Measurements from ENCODE around the gene PAIP2.

Gene PAIP2

GRCh38 chr5:139371482-139372435 lies 30.1 kb downstream of the PAIP2 start:
- TF ChIP-seq CTCF (conservative IDR thresholded peaks at IDR 0.05; ENCODE audit: low read depth, low read length) = no peak
- H3K27me3 ChIP-seq (ENCODE audit: insufficient read depth, low read depth) = no peaks in the 10 kb centered on the region
- H3K79me2 ChIP-seq (ENCODE audit: insufficient read depth, low read depth) = no peaks in the 10 kb centered on the region
- no peak overlapping the region for H3K27ac ChIP-seq
- H3K36me3 ChIP-seq (ENCODE audit: insufficient read depth) = 0 out of 2 replicates have a peak, but pooled peaks cover 3% of the 10 kb centered on the region
- no peak overlapping the region for H2AFZ ChIP-seq (ENCODE audit: low read depth)
- no peak overlapping the region for H3K4me2 ChIP-seq
- H3K4me3 ChIP-seq (IDR thresholded peaks at IDR 0.05; ENCODE audit: insufficient read depth, low read depth, low read length) = no peak overlapping the region
- H3K4me1 ChIP-seq (ENCODE audit: low read depth, poor library complexity, severe bottlenecking) = peaks cover 3% of the 10 kb centered on the region
- no peaks in the 10 kb centered on the region for H4K20me1 ChIP-seq (ENCODE audit: insufficient read depth)
- H3K9ac ChIP-seq = no peak overlapping the region

GRCh38 chr5:139374909-139375308 lies 33.3 kb downstream of the PAIP2 start:
- Histone ChIP-seq H3K79me2 (ENCODE audit: insufficient read depth, low read depth) (no peaks in the 10 kb centered on the region), H4K20me1 (ENCODE audit: insufficient read depth) (no peaks in the 10 kb centered on the region), H3K36me3 (ENCODE audit: insufficient read depth) (no peaks in the 10 kb centered on the region), H3K9ac (no peak overlapping the region), H3K27me3 (ENCODE audit: insufficient read depth, low read depth) (no peaks in the 10 kb centered on the region), H3K4me2 (no peak overlapping the region), H2AFZ (ENCODE audit: low read depth) (no peak overlapping the region), H3K4me1 (ENCODE audit: low read depth, poor library complexity, severe bottlenecking) (no peaks in the 10 kb centered on the region), H3K4me3 (IDR thresholded peaks at IDR 0.05; ENCODE audit: insufficient read depth, low read depth, low read length) (no peak overlapping the region), H3K27ac (no peak overlapping the region)
- TF ChIP-seq CTCF (conservative IDR thresholded peaks at IDR 0.05; ENCODE audit: low read depth, low read length) = no peak

GRCh38 chr5:139376364-139376763 lies 34.7 kb downstream of the PAIP2 start:
- no peaks in the 10 kb centered on the region for H3K36me3 ChIP-seq (ENCODE audit: insufficient read depth)
- H3K27me3 ChIP-seq (ENCODE audit: insufficient read depth, low read depth) = no peaks in the 10 kb centered on the region
- H3K4me3 ChIP-seq (IDR thresholded peaks at IDR 0.05; ENCODE audit: insufficient read depth, low read depth, low read length) = no peak overlapping the region
- H3K79me2 ChIP-seq (ENCODE audit: insufficient read depth, low read depth) = no peaks in the 10 kb centered on the region
- no peak overlapping the region for H2AFZ ChIP-seq (ENCODE audit: low read depth)
- no peak overlapping the region for H3K4me2 ChIP-seq
- no peaks in the 10 kb centered on the region for H4K20me1 ChIP-seq (ENCODE audit: insufficient read depth)
- no peak overlapping the region for H3K9ac ChIP-seq
- no peak overlapping the region for H3K27ac ChIP-seq
- TF ChIP-seq CTCF (conservative IDR thresholded peaks at IDR 0.05; ENCODE audit: low read depth, low read length) = no peak
- H3K4me1 ChIP-seq (ENCODE audit: low read depth, poor library complexity, severe bottlenecking) = no peaks in the 10 kb centered on the region

GRCh38 chr5:139377226-139377625 lies 35.6 kb downstream of the PAIP2 start:
- no peak for TF ChIP-seq CTCF (conservative IDR thresholded peaks at IDR 0.05; ENCODE audit: low read depth, low read length)
- no peak overlapping the region for H3K4me2 ChIP-seq
- no peak overlapping the region for H3K27ac ChIP-seq
- H3K79me2 ChIP-seq (ENCODE audit: insufficient read depth, low read depth) = no peaks in the 10 kb centered on the region
- H3K9ac ChIP-seq = no peak overlapping the region
- H3K4me1 ChIP-seq (ENCODE audit: low read depth, poor library complexity, severe bottlenecking) = no peaks in the 10 kb centered on the region
- no peaks in the 10 kb centered on the region for H3K27me3 ChIP-seq (ENCODE audit: insufficient read depth, low read depth)
- no peaks in the 10 kb centered on the region for H4K20me1 ChIP-seq (ENCODE audit: insufficient read depth)
- no peaks in the 10 kb centered on the region for H3K36me3 ChIP-seq (ENCODE audit: insufficient read depth)
- H3K4me3 ChIP-seq (IDR thresholded peaks at IDR 0.05; ENCODE audit: insufficient read depth, low read depth, low read length) = no peak overlapping the region
- H2AFZ ChIP-seq (ENCODE audit: low read depth) = no peak overlapping the region

All from KMS-11 (cell line).